K562 (cell line): ENCODE results near the gene UBA1. TPM values are rescaled to one million over a fixed set of nuclear protein-coding genes. Genes with fewer than 3 reads are reported as not detected.
A peak's percentile ranks its signal among the peaks of the same experiment; 100 is the strongest.

Experiments used
- ATAC-seq: fragments of 200-7000 bp; cut with Tn5 transposase; 3 replicates; pipeline ENCODE4 v1.9.1; 2020; ENCODE audit warnings: moderate library complexity
- BruUV-seq: library from RNA; stranded (reverse); fragments of 400-500 nt; replicated peaks from 2 replicates; lab custom pipeline; 2021; lab: Mats Ljungman, UMichigan
- CTCF ChIA-PET: fragments of 300-600 bp; formaldehyde crosslinking; extraction: SDS; loops from one replicate; lab custom pipeline; 2021; ENCODE audit warnings: low intra/inter-chr PET ratio; lab: Yijun Ruan, JAX
- POLR2A ChIA-PET: fragments of 300-600, 350-650 bp; sonication (Branson Sonifier 250); formaldehyde crosslinking; extraction: SDS; loops from one replicate; lab custom pipeline; 2021; ENCODE audit warnings: antibody characterized with exemption, inconsistent platforms; lab: Yijun Ruan, JAX
- DNase-seq, 4 experiments: peaks; one replicate each; pipeline versions ENCODE4 v3.0.0 to v3.0.0-alpha.2; 2011 to 2018; ENCODE audit warnings: low spot score in 3 of 4, mixed read lengths in 3 of 4; ENCODE audit errors: extremely low read depth in 1 of 4
- FAIRE-seq: peaks from 2 replicates; lab custom pipeline; 2011; peaks lifted over from hg19 to GRCh38; lab: Jason Lieb, UNC
- H2AFZ ChIP-seq: 2 replicates; pipeline ENCODE4 v1.6.0; 2011; ENCODE audit warnings: low read depth, low read length, control low read depth, inconsistent platforms
- H3K27ac ChIP-seq: fragments of 200-600 bp; 3 replicates; pipeline ENCODE4 v1.8.0; 2011; ENCODE audit warnings: low read depth, mild to moderate bottlenecking, control low read depth, inconsistent platforms, low read length, moderate library complexity, mixed read lengths; ENCODE audit errors: extremely low read depth
- H3K27me3 ChIP-seq, 2 experiments: fragments of 300-600 bp in 1 of 2; 2 replicates in 1 of 2; 3 replicates in 1 of 2; pipeline versions ENCODE4 v1.6.0 to v1.8.0; 2011; ENCODE audit warnings: inconsistent platforms in 2 of 2, low read length in 2 of 2, mild to moderate bottlenecking in 1 of 2, mixed read lengths in 1 of 2, moderate library complexity in 1 of 2; ENCODE audit not compliant: control insufficient read depth in 2 of 2, insufficient read depth in 2 of 2
- H3K36me3 ChIP-seq: fragments of 300-600 bp; 3 replicates; pipeline ENCODE4 v1.8.0; 2011; ENCODE audit warnings: mild to moderate bottlenecking, low read length, inconsistent platforms; ENCODE audit not compliant: control insufficient read depth, insufficient read depth
- H3K4me1 ChIP-seq, 2 experiments: fragments of 200-600 bp in 1 of 2; replicated peaks in 1 of 2; 2 replicates in 1 of 2; 3 replicates in 1 of 2; pipeline versions ENCODE4 v1.5.1 to v1.8.0; 2011; ENCODE audit warnings: inconsistent platforms in 2 of 2, low read length in 2 of 2, mild to moderate bottlenecking in 1 of 2, mixed read lengths in 1 of 2, moderate library complexity in 1 of 2; ENCODE audit not compliant: control insufficient read depth in 2 of 2, insufficient read depth in 2 of 2
- H3K4me2 ChIP-seq: 2 replicates; pipeline ENCODE4 v1.6.1; 2011; ENCODE audit warnings: low read length, control low read depth, inconsistent platforms, mixed read lengths; ENCODE audit not compliant: insufficient read depth
- H3K4me3 ChIP-seq: fragments of 200-600 bp; sonication (generic), shearing (Covaris generic); 2 replicates; pipeline ENCODE4 v1.5.1; 2016; ENCODE audit warnings: control low read depth, inconsistent platforms
- H3K79me2 ChIP-seq: fragments of 200-600 bp; 3 replicates; pipeline ENCODE4 v1.8.0; 2011; ENCODE audit warnings: low read length, inconsistent platforms; ENCODE audit not compliant: control insufficient read depth, insufficient read depth
- H3K9ac ChIP-seq, 2 experiments: 2 replicates each; pipeline versions ENCODE4 v1.6.0 to v1.6.1; 2011; ENCODE audit warnings: low read depth in 2 of 2, low read length in 2 of 2, control low read depth in 1 of 2, inconsistent platforms in 1 of 2, mild to moderate bottlenecking in 1 of 2, mixed read lengths in 1 of 2; ENCODE audit not compliant: insufficient read depth in 1 of 2
- H3K9me1 ChIP-seq: one replicate; pipeline ENCODE4 v1.6.0; 2011; ENCODE audit warnings: inconsistent platforms, mild to moderate bottlenecking, low read length, moderate library complexity; ENCODE audit not compliant: control insufficient read depth, insufficient read depth
- H3K9me3 ChIP-seq: replicated peaks from 2 replicates; pipeline ENCODE4 v1.5.1; 2011; ENCODE audit warnings: low read depth, low read length, inconsistent platforms; ENCODE audit not compliant: control insufficient read depth, insufficient read depth
- H4K20me1 ChIP-seq: replicated peaks from 2 replicates; pipeline ENCODE4 v1.6.1; 2011; ENCODE audit warnings: low read length, inconsistent platforms, mixed read lengths; ENCODE audit not compliant: control insufficient read depth, insufficient read depth
- POLR2G ChIP-seq: fragments of 200-400 bp; formaldehyde crosslinking; IDR thresholded peaks from 2 replicates; pipeline ENCODE4 v1.6.1; 2017; ENCODE audit warnings: low read depth, mild to moderate bottlenecking, antibody characterized with exemption, low read length, moderate library complexity
- RBFOX2 ChIP-seq: fragments of 200-400 bp; formaldehyde crosslinking; IDR thresholded peaks from 2 replicates; pipeline ENCODE4 v1.6.1; 2017; ENCODE audit warnings: low read depth, mild to moderate bottlenecking, low read length, moderate library complexity
- RBM17 ChIP-seq: fragments of 200-400 bp; formaldehyde crosslinking; IDR thresholded peaks from 2 replicates; pipeline ENCODE4 v1.6.1; 2017; ENCODE audit warnings: low read depth, mild to moderate bottlenecking, low read length, borderline replicate concordance
- ZNF830 ChIP-seq: fragments of 250-450 bp; sonication (Bioruptor Pico); IDR thresholded peaks from 2 replicates; pipeline ENCODE4 v1.5.0; 2021; ENCODE audit warnings: mild to moderate bottlenecking
- WGBS: fragments of 100-300 bp; shearing (Covaris generic); methylation state at CpG from one replicate; pipeline ENCODE4 v1.1.6; 2016; ENCODE audit warnings: low coverage, mixed read lengths; ENCODE audit not compliant: insufficient coverage; ENCODE audit errors: missing lambda C conversion rate; 5-methylcytosine and 5-hydroxymethylcytosine counted together
- in situ Hi-C: fragments of 300-500 bp; cut with MboI; formaldehyde crosslinking; loops from 4 replicates; pipeline ENCODE4 v1.15.0; 2018; ENCODE audit warnings: inconsistent platforms, mixed read lengths
- intact Hi-C: fragments of 100-400 bp; cut with micrococcal nuclease; formaldehyde crosslinking; loops from 2 replicates; pipeline ENCODE4 v1.14.2; 2022
- polyA plus RNA-seq, 8 experiments: library from polyadenylated mRNA; depleted of rRNA in 4 of 8; stranded (reverse) in 5 of 8; unstranded in 3 of 8; fragments of >200 nt; fragmentation: Nextera tagmentation in 2 of 8; fragmentation: Illumina TruSeq in 1 of 8; extraction: Ambion mirVana in 2 of 8; extraction: Trizol in 1 of 8; gene quantifications; 2 replicates each; pipeline versions ENCODE4 v1.2.1 to v1.2.3, GENCODE V29; 2011 to 2014; ENCODE audit warnings: inconsistent platforms in 1 of 8, missing spikeins in 1 of 8
- total RNA-seq, 7 experiments: library from RNA; depleted of rRNA in 6 of 7; stranded (reverse); fragments of >200 nt in 6 of 7; fragmentation: Illumina TruSeq in 2 of 7; extraction: Trizol in 2 of 7; gene quantifications; 2 replicates each; pipeline versions ENCODE4 v1.2.1 to v1.2.3, GENCODE V29; 2011 to 2021; ENCODE audit warnings: low replicate concordance in 1 of 7

UBA1 gene
- total and polyA plus RNA-seq, 9 of the 15 experiments (the other 6 are each of a cell fraction or from before 2014, with no cell fraction given): 32.0 to 174 (median 93.6) TPM

- H4K20me1 ChIP-seq: peaks cover 12% of the 10 kb centered on the region
- ChIA-PET CTCF (no interaction called here), POLR2A (no interaction called here)
- BruUV-seq: TSS peak; percentile 46
- H3K36me3 ChIP-seq: peaks cover 64% of the 10 kb centered on the region; the same call in 2 of the 3 replicates
- H3K9me3 ChIP-seq: no peaks in the 10 kb centered on the region
- no peak overlapping the region for H3K4me2 ChIP-seq
- peaks cover 5 to 19% of the 10 kb centered on the region in 2 experiments; a peak in 4 of 5 replicates for H3K4me1 ChIP-seq
- TF ChIP-seq RBFOX2 (0 out of 2 replicates have a peak, but pooled peaks have one; percentile 22), RBM17 (no peak), ZNF830 (CRISPR knock-in tag) (no peak), POLR2G (peak; percentile 33; the same call in 1 of the 2 replicates)
- H3K9me1 ChIP-seq: peaks cover 3% of the 10 kb centered on the region
- intact Hi-C loops: no loop called here
- FAIRE-seq (no peak), DNase-seq (no peak), ATAC-seq (no peak)
- H2AFZ ChIP-seq: no peak overlapping the region
- H3K27ac ChIP-seq: no peak overlapping the region
- WGBS: 87% methylated on average over 11 of the region's 20 CpGs
- peaks cover 14% of the 10 kb centered on the region for H3K79me2 ChIP-seq
- no peaks in the 10 kb centered on the region for H3K27me3 ChIP-seq
- H3K4me3 ChIP-seq: no peak overlapping the region
- in situ Hi-C loops: no loop called here
- no peak overlapping the region for H3K9ac ChIP-seq
Observed at GRCh38 chrX:47214435-47215077, 20.9 kb downstream of the UBA1 start.
